ENCODE measurements around the gene HSPA8. TPM values are rescaled to one million over a fixed set of nuclear protein-coding genes. Genes with fewer than 3 reads are reported as not detected.

The HSPA8 gene
- total RNA-seq, 1 experiment from 2014 or later, result 1,124 TPM

- DNase-seq (ENCODE audit: low spot score) (no peak), ATAC-seq (no peak)
- ChIA-PET CTCF (no interaction called here), POLR2A (interaction anchor here (0.7 kb wide), 1 partner anchor 11 kb away, joined by 3 read pairs; no protein-coding TSS in a partner anchor)
- no peak overlapping the region for H3K27ac Mint-ChIP-seq
- no peaks in the 10 kb centered on the region for H3K27me3 Mint-ChIP-seq (ENCODE audit: low read depth)
- TF ChIP-seq ZNF425 (CRISPR knock-in tag; conservative IDR thresholded peaks at IDR 0.05) (no peak), NFATC4 (CRISPR knock-in tag; IDR thresholded peaks at IDR 0.05) (no peak), NFYB (CRISPR knock-in tag; conservative IDR thresholded peaks at IDR 0.05; ENCODE audit: low read depth) (no peak), ERG (CRISPR knock-in tag; IDR thresholded peaks at IDR 0.05) (no peak)
- peaks cover 11% of the 10 kb centered on the region for H3K36me3 Mint-ChIP-seq
- no peak overlapping the region for H3K4me3 Mint-ChIP-seq
- 0 out of 2 replicates have a peak, but pooled peaks cover 3% of the 10 kb centered on the region for H3K4me1 Mint-ChIP-seq
- no peaks in the 10 kb centered on the region for H3K9me3 Mint-ChIP-seq
Observed at GRCh38 chr11:123051146-123051545, 10.8 kb downstream of the HSPA8 start.

GRCh38 chr11:123047947-123048293 is 14.0 kb downstream of the HSPA8 start:
- DNase-seq (ENCODE audit: low spot score) (no peak), ATAC-seq (no peak)
- ChIA-PET POLR2A (interaction anchor here (0.7 kb wide), 1 partner anchor 14 kb away, joined by 3 read pairs; the partner anchor contains the start of gene HSPA8), CTCF (interaction anchor here (0.7 to 2.9 kb wide), 5 partner anchors 27 to 213 kb away, joined by 3 to 13 read pairs (median 4); no protein-coding TSS in a partner anchor)
- Mint-ChIP-seq H3K36me3 (no peaks in the 10 kb centered on the region), H3K9me3 (no peaks in the 10 kb centered on the region), H3K27ac (no peak overlapping the region), H3K4me1 (no peaks in the 10 kb centered on the region), H3K4me3 (no peak overlapping the region), H3K27me3 (ENCODE audit: low read depth) (no peaks in the 10 kb centered on the region)
- TF ChIP-seq ATF3 (CRISPR knock-in tag; conservative IDR thresholded peaks at IDR 0.05) (no peak), ESRRA (CRISPR knock-in tag; IDR thresholded peaks at IDR 0.05; ENCODE audit: borderline replicate concordance) (no peak), TEAD4 (CRISPR knock-in tag; IDR thresholded peaks at IDR 0.05) (no peak), CREB1 (CRISPR knock-in tag; IDR thresholded peaks at IDR 0.05) (no peak), ZNF219 (CRISPR knock-in tag; IDR thresholded peaks at IDR 0.05; ENCODE audit: borderline replicate concordance) (no peak), RELA (CRISPR knock-in tag; IDR thresholded peaks at IDR 0.05; ENCODE audit: borderline replicate concordance) (no peak), CREM (CRISPR knock-in tag; IDR thresholded peaks at IDR 0.05) (no peak), AFF4 (CRISPR knock-in tag; IDR thresholded peaks at IDR 0.05; ENCODE audit: borderline replicate concordance) (no peak), RORB (CRISPR knock-in tag; IDR thresholded peaks at IDR 0.05) (no peak), MYBL2 (CRISPR knock-in tag; IDR thresholded peaks at IDR 0.05) (no peak), SMAD3 (CRISPR knock-in tag; IDR thresholded peaks at IDR 0.05; ENCODE audit: borderline replicate concordance) (no peak), ZBTB43 (CRISPR knock-in tag; IDR thresholded peaks at IDR 0.05) (no peak), TEAD1 (CRISPR knock-in tag; IDR thresholded peaks at IDR 0.05) (no peak), ZNF281 (CRISPR knock-in tag; IDR thresholded peaks at IDR 0.05) (no peak), STAT6 (CRISPR knock-in tag; conservative IDR thresholded peaks at IDR 0.05; ENCODE audit: low read depth) (no peak)

Data from WTC11 (cell line).